Measurements from ENCODE around the gene PCGF5.
"Not testable (repeated sequence)": the region's sequence is repeated elsewhere in the genome, so short reads cannot be mapped to it uniquely, and the experiment has no call there.

The PCGF5 gene

GRCh38 chr10:91210014-91210413, 10.4 kb upstream of the PCGF5 start:
- DNase-seq (ENCODE audit: low spot score), result no peak

GRCh38 chr10:91210435-91210834, 10.0 kb upstream of the PCGF5 start:
- DNase-seq (ENCODE audit: low spot score), result no peak

DNA sequence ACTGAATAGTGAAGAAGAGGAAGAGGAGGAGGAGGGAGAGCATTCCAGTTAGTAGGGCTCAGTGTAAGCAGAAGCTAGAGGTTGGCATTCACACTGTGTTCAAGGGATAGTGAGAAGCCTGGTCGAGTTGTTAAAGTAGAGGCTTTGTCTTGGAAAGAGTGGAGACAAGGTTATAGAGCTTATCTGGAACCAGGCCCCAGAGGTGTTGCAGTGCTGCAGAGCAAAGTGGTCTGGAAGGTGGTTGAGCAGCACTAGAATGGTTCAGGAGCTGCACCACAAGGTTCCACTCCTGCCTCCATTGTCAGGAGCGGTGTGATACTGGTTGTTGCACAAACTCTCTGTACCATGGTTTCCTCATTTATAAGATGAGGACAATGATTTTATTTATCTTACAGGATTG, 8.8 kb upstream of the PCGF5 start:
- no peak for DNase-seq (ENCODE audit: low spot score)

GRCh38 chr10:91214911-91215310, 5.6 kb upstream of the PCGF5 start:
- no peak for DNase-seq (ENCODE audit: low spot score)

- DNase-seq (ENCODE audit: low spot score), result no peak
These were observed 5.1 kb upstream of the PCGF5 start for GRCh38 chr10:91215384-91215783.

- DNase-seq (ENCODE audit: low spot score), result peak; percentile 42
These were observed 881 bp upstream of the PCGF5 start for GRCh38 chr10:91219371-91220193.

DNA sequence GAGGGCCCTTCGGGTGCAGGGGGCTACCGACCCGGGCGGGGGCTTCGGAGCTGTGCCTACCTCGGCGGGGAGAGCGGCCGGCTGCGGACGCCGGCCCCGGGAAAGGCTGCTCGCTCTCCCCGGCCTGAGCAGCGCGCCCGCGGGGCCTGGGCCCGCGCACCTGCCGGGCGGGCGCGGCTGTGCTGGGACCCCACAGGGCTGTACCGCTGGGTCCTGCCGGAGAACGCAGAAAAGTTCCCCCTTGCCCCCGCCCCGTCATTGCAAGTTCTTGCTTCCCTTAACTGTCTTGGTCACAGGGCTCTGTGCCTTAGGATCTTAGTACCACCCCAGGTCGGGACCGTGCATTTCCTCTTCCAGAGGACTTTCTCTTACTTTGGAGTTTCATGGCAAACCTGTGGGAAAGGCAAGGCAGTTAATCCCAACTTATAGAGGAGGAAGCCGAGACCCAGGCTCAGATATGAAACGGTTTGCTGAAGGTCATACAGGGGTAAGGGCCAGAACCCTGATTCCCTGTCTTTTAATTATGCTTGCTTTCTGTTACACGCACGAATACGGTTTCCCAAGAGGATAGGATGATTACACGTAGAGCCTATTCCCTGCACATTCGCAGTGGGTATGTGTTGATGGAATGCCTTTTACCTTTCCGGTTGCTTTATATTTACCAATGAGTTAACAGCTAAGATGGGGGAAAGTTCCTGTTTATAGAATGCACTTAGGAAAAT, 652 bp downstream of the PCGF5 start:
- peak; percentile 31 for DNase-seq (ENCODE audit: low spot score)

DNA sequence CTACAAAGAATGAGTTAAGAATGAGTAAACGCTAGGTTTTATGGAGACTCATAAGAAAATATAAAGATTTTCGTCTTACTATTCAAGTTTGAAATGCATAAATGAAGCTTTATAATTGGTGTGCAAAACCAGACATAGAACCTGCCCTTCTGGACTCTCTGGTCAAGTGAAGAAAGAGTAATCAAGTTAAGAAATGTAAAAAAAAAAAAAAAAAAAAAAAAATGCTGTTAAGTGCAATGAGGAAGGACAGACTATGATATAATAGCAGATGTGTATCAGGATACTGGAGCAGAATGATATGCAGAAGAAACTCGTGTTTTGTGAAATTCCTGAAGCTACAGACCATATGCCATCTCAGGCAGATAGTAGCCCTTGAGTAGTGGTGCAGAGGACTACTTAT, 5.6 kb downstream of the PCGF5 start:
- DNase-seq (ENCODE audit: low spot score), result no peak

- no peak for DNase-seq (ENCODE audit: low spot score)
These were observed 7.1 kb downstream of the PCGF5 start for GRCh38 chr10:91227576-91227975.

DNA sequence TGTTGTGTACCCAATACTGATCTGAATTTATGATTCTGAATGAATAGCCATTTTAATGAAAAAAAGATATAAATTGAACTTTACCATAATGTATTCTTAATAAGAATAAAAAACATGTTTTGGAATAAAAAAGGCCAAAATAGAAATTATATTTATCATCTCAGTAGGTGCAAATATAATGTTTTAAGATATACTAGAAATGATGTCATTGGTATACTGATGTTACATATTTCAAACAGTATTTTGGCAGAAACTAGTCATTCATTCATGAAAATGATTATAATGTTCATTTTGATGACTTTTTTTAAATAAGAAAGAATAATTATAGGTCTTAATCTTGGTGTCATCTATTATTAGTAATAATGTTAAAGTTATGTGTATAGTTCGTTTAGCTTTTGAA, 9.2 kb downstream of the PCGF5 start:
- DNase-seq (ENCODE audit: low spot score), result no peak

DNA sequence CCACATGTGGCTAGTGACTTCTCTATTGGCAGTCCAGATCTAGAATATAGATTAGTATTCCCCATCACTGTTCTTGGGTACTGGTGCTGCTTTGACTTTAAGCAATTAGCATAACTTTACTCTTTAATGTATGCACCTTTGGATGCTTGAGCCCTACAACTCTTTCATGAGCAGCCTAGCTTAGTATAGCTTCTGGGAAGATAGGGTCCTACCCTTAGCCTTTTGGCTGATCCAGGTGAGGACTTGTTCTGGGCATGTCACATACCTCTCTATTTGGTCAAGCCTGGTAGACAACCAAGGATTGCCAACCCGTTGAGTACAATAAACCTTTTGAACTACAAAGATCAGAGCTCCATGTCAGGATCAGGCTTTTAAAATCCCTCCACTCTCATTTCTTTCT, 17.7 kb downstream of the PCGF5 start:
- no peak for DNase-seq (ENCODE audit: low spot score)

- no peak for DNase-seq (ENCODE audit: low spot score)
These were observed 19.3 kb downstream of the PCGF5 start for GRCh38 chr10:91239789-91240188.

DNA sequence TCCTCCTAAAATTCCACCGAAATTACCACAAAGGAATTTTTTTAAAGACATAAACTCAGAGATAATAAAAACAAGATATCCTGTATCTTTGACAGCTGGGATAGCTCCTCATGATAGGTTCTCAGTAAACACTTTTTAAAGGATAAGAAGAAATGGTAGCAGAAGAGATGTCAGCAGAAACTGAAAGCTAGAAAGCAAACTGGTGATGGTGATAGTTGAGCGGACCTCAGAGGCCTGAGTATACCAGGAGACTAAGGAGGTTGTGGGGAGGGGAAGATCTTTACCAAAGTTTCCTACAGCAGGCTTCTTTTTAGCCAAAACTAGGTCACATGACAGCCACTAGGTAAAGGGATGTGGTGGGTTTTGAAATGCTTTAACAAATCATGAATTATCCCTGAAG, 22.5 kb downstream of the PCGF5 start:
- DNase-seq (ENCODE audit: low spot score), result no peak

DNA sequence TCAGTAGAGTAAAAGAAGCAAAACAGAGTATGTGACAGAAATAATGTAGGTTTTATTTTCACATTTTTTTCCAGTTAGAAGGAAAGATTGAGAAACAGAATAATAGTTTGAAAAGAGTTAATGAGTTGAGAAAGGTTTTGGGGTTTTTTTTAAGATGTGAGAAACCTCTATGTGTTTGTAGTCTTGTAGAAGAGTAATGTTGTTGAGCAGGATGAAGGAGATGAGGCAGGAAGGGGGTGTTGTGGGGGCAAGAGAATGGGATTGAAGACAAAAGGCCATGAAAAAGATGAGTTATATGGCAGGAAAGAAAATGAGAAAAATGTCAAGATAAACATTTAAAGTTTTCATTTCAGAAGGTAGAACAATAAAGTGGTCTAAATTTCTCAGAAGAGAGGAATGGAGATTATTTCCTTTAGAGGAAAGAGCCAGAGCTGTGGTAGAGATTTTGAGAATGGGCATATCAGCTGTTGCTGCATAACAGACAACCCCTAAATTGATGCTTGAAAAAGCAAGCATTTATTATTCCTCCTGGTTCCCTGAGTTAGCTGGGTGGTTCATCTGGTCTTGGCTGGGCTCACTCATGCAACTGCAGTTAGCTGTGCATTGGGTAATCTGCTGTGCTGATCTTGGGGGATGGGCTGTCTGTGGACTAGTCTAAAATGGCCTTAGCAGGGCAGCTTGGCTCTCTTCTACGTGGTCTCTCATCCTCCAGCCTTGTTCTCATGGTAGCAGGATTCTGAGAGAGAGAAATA, 27.1 kb downstream of the PCGF5 start:
- no peak for DNase-seq (ENCODE audit: low spot score)

GRCh38 chr10:91249700-91250099, 29.2 kb downstream of the PCGF5 start:
- DNase-seq (ENCODE audit: low spot score), result no peak

DNA sequence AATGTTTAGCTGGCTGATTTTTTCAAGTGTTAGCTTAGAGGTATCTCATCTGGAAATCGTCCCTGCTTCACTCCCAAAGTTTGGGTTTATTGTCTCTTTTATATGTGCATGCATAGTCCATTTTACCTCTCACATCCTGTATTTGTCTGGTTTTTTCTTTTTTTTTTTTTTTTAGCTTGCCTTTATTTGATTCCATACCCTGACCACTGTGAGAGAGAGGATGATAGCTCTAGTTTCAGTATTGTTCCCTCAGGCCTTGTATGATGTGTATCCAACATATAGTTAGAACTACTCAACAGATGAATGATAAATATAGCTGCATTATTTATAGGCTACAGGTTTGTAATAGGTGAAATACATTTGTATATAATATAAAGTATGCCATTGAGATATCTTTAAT, 29.9 kb downstream of the PCGF5 start:
- DNase-seq (ENCODE audit: low spot score), result no peak

DNA sequence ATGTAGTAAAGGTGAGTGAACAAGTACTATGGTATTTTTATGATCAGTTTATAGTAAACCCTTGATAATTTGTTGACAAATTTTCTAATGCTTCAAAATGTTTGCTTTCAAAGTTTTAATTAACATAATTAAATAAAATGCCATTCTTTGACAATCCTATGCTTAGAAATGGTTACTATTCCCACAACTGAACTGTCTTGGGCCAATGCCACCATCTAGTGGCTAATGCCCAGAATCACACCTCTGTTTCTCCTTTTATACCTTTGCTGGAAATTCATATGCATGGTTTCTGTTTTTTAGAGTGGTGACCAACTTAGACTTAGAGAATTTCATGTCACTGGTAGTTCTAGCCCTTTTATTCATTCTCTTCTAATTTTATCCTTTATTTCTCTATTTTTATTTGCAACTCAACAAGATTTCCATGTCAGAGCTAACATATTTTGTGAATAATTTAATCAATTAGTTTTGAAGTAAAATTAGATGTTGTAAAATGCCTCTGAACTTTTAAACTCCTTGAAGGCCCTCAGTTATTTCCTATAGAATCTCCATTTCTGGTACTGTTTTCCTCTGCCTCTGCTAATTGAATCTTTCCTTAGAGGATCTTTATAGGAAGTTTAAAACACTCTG, 31.1 kb downstream of the PCGF5 start:
- peak; percentile 81 for DNase-seq (ENCODE audit: low spot score)

DNA sequence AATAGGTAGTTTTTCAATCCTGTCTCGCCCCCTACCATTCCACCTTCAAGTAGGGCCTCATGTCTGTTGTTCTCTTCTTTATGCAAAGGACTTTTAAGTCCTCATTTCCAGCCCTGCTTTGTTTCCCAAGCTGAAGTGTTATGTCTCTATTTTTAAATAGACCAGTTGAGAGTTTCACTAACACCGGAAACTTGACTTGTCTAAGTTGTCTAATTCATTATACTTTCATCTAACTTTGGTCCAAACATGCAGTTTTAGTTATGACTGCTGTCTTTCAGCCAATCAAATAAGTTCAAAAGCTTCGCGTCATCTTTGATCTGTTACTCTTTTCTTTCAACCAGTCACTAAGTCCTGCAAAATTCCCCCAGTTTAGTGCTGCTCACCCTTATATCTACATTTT, 32.8 kb downstream of the PCGF5 start:
- DNase-seq (ENCODE audit: low spot score), result no peak

GRCh38 chr10:91257310-91257709, 36.8 kb downstream of the PCGF5 start:
- DNase-seq (ENCODE audit: low spot score), result no peak

DNA sequence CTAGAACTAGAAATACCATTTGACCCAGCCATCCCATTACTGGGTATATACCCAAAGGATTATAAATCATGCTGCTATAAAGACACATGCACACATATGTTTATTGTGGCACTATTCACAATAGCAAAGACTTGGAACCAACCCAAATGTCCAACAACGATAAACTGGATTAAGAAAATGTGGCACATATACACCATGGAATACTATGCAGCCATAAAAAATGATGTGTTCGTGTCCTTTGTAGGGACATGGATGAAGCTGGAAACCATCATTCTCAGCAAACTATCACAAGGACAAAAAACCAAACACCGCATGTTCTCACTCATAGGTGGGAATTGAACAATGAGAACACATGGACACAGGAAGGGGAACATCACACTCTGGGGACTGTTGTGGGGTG, 40.0 kb downstream of the PCGF5 start:
- not testable (repeated sequence) for DNase-seq (ENCODE audit: low spot score)

DNA sequence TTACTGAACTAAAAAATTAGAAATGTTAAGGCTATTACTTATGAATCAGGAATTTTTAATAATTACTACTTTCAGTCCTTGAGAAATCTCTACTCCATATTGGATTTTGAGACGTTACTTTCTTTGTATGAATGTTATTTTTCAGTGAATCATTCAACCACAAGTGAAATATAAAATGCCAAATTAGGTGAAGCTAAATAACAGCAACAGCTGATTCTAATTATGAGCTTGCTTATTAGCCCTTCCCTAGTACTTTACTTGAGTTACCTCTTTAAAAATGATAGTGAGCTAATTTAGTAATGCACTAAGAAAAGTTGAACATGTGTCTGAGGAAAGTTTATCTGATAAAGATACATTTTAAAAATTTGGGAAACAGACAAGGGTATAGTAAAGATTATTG, 51.4 kb downstream of the PCGF5 start:
- no peak for DNase-seq (ENCODE audit: low spot score)

DNA sequence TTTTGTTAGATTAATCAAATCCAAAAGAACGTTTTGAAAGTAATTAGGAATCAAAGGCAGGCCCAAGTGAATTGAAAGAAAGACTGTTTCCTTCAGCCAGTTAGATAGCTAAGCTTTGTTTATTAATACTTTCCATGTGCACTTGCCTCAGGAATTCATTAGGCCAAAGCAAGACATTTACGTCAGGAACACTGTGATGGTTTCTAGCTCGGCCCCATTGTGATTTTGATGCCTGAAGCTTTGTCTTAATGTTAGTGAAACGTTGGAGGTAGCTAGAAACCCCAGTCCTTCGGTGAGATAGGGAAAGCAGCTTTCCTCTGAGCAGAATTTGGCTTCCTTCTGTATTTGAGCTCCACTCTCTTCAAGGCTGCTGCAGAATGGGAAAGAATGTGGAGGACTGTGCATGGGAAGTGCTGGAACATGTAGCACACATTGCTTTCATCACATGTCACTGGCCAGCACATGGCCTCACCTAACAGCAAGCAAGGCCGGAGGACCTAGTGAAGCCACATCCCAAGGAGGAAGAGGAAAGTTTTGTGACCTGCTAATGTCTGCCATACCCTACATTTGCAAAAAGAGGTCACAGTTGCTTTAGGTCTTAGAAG, 64.1 kb downstream of the PCGF5 start:
- DNase-seq (ENCODE audit: low spot score), result no peak
